Ishikawa (cell line): Measurements from ENCODE around the gene SF3B2.

Experiments
- CEBPB ChIP-seq: IDR thresholded peaks from 2 replicates; pipeline ENCODE4 v1.6.1; 2012
- CREB1 ChIP-seq: IDR thresholded peaks from 2 replicates; pipeline ENCODE4 v1.6.1; 2012; ENCODE audit warnings: low read depth
- EGR1 ChIP-seq: IDR thresholded peaks from 2 replicates; pipeline ENCODE4 v1.6.1; 2012
- EP300 ChIP-seq: IDR thresholded peaks from 2 replicates; pipeline ENCODE4 v1.6.1; 2012; ENCODE audit warnings: borderline replicate concordance
- FOXM1 ChIP-seq: IDR thresholded peaks from 2 replicates; pipeline ENCODE4 v1.6.1; 2012; ENCODE audit warnings: low read depth, borderline replicate concordance
- MAX ChIP-seq: IDR thresholded peaks from 2 replicates; pipeline ENCODE4 v1.6.1; 2012
- NFIC ChIP-seq: IDR thresholded peaks from 2 replicates; pipeline ENCODE4 v1.6.1; 2012
- RAD21 ChIP-seq: IDR thresholded peaks from 2 replicates; pipeline ENCODE4 v1.6.1; 2012; ENCODE audit warnings: low read depth
- REST ChIP-seq: IDR thresholded peaks from 2 replicates; pipeline ENCODE4 v1.6.1; 2012; ENCODE audit warnings: low read depth, mild to moderate bottlenecking
- TAF1 ChIP-seq: IDR thresholded peaks from 2 replicates; pipeline ENCODE4 v1.6.1; 2012; ENCODE audit warnings: low read depth, mild to moderate bottlenecking
- TEAD4 ChIP-seq: IDR thresholded peaks from 2 replicates; pipeline ENCODE4 v1.6.1; 2012
- YY1 ChIP-seq: IDR thresholded peaks from 2 replicates; pipeline ENCODE4 v1.6.1; 2012; ENCODE audit warnings: low read depth
- ZBTB7A ChIP-seq: IDR thresholded peaks from 2 replicates; pipeline ENCODE4 v1.6.1; 2012; ENCODE audit warnings: low read depth
- TF ChIP-seq, protein P1 (sequence below): IDR thresholded peaks from 2 replicates; pipeline ENCODE4 v1.6.1; 2012

GRCh38 chr11:66118847-66119246 is 66.7 kb downstream of the SF3B2 start:
- TF ChIP-seq CEBPB (no peak), RAD21 (no peak), MAX (no peak), NFIC (no peak), EGR1 (no peak), TEAD4 (no peak), EP300 (no peak), TAF1 (no peak), REST (no peak), ZBTB7A (no peak), YY1 (no peak), CREB1 (no peak), FOXM1 (no peak)
- TF ChIP-seq, protein P1, sequence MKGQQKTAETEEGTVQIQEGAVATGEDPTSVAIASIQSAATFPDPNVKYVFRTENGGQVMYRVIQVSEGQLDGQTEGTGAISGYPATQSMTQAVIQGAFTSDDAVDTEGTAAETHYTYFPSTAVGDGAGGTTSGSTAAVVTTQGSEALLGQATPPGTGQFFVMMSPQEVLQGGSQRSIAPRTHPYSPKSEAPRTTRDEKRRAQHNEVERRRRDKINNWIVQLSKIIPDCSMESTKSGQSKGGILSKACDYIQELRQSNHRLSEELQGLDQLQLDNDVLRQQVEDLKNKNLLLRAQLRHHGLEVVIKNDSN: no peak
